ENCODE data around the gene SPSB1.

The SPSB1 gene

GRCh38 chr1:9271861-9272595, 20.7 kb upstream of the SPSB1 start:
- no peak for DNase-seq (ENCODE audit: low spot score)
- no peaks in the 10 kb centered on the region for H3K36me3 ChIP-seq (ENCODE audit: low read depth)
- no peaks in the 10 kb centered on the region for H3K9me3 ChIP-seq (ENCODE audit: severe bottlenecking)
- no peak overlapping the region for H3K4me3 ChIP-seq (ENCODE audit: severe bottlenecking)
- no peak overlapping the region for H3K27ac ChIP-seq (ENCODE audit: poor library complexity, severe bottlenecking)
- H3K4me1 ChIP-seq (ENCODE audit: insufficient read depth, poor library complexity, severe bottlenecking) = peaks cover 19% of the 10 kb centered on the region
- no peak for TF ChIP-seq CTCF (IDR thresholded peaks at IDR 0.05; ENCODE audit: poor library complexity, severe bottlenecking)
- no peaks in the 10 kb centered on the region for H3K27me3 ChIP-seq (ENCODE audit: insufficient read depth, poor library complexity, severe bottlenecking)
- no peak for ATAC-seq (ENCODE audit: low read depth)

DNA sequence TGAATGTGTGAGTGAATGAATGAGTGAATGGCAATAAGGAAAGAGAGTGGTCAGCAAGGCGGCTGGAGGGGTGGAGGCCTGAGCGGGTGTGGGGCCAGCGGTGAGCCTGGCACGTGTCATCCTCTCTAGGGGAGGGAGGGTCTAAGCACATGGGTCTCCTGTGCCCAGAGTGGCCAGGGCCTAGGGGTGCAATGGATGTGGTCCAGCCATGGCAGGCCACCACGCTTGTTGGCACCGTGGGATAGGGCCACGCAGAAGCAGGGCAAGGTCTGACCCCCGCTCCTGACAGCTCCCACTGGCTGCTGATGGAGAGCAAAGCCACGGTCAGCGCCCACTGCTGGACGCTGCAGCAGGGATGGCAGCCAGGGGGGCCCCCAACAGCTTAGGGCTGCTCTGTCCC, 19.5 kb upstream of the SPSB1 start:
- DNase-seq (ENCODE audit: low spot score) (no peak), ATAC-seq (ENCODE audit: low read depth) (no peak)
- Histone ChIP-seq H3K9me3 (ENCODE audit: severe bottlenecking) (no peaks in the 10 kb centered on the region), H3K27ac (ENCODE audit: poor library complexity, severe bottlenecking) (no peak overlapping the region), H3K36me3 (ENCODE audit: low read depth) (no peaks in the 10 kb centered on the region), H3K4me3 (ENCODE audit: severe bottlenecking) (no peak overlapping the region), H3K27me3 (ENCODE audit: insufficient read depth, poor library complexity, severe bottlenecking) (no peaks in the 10 kb centered on the region), H3K4me1 (ENCODE audit: insufficient read depth, poor library complexity, severe bottlenecking) (peaks cover 19% of the 10 kb centered on the region)
- no peak for TF ChIP-seq CTCF (IDR thresholded peaks at IDR 0.05; ENCODE audit: poor library complexity, severe bottlenecking)

- Histone ChIP-seq H3K4me3 (ENCODE audit: severe bottlenecking) (no peak overlapping the region), H3K36me3 (ENCODE audit: low read depth) (no peaks in the 10 kb centered on the region), H3K9me3 (ENCODE audit: severe bottlenecking) (no peaks in the 10 kb centered on the region), H3K27ac (ENCODE audit: poor library complexity, severe bottlenecking) (no peak overlapping the region), H3K27me3 (ENCODE audit: insufficient read depth, poor library complexity, severe bottlenecking) (no peaks in the 10 kb centered on the region), H3K4me1 (ENCODE audit: insufficient read depth, poor library complexity, severe bottlenecking) (peaks cover 22% of the 10 kb centered on the region)
- no peak for ATAC-seq (ENCODE audit: low read depth)
- no peak for TF ChIP-seq CTCF (IDR thresholded peaks at IDR 0.05; ENCODE audit: poor library complexity, severe bottlenecking)
- DNase-seq (ENCODE audit: low spot score) = no peak
These were observed 17.5 kb upstream of the SPSB1 start for GRCh38 chr1:9275161-9275560.

DNA sequence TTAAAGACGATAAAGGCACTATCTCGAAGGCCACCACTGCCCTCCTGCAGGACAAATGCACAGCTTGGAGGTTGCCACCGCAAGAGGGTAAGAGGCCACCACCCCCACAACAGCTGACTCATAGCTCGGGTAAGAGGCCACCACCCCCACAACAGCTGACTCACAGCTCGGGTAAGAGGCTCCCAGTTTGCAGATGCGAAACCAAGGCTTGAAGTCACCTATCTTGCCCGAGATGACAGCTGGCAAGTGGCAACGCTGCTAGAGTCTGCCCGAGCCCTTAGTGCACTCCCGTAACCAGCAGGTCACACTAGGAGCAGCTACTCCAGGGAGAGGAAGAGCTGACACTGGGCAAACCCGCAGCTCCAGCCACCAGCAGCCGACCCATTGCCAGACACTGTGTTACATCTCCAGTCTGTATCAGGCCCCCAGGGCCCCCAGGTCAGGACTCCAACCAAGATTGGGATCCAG, 17.1 kb upstream of the SPSB1 start:
- Histone ChIP-seq H3K27me3 (ENCODE audit: insufficient read depth, poor library complexity, severe bottlenecking) (no peaks in the 10 kb centered on the region), H3K36me3 (ENCODE audit: low read depth) (no peaks in the 10 kb centered on the region), H3K27ac (ENCODE audit: poor library complexity, severe bottlenecking) (no peak overlapping the region), H3K4me3 (ENCODE audit: severe bottlenecking) (no peak overlapping the region), H3K4me1 (ENCODE audit: insufficient read depth, poor library complexity, severe bottlenecking) (peaks cover 20% of the 10 kb centered on the region), H3K9me3 (ENCODE audit: severe bottlenecking) (no peaks in the 10 kb centered on the region)
- no peak for TF ChIP-seq CTCF (IDR thresholded peaks at IDR 0.05; ENCODE audit: poor library complexity, severe bottlenecking)
- peak; percentile 76 for ATAC-seq (ENCODE audit: low read depth)
- no peak for DNase-seq (ENCODE audit: low spot score)

- Histone ChIP-seq H3K4me3 (ENCODE audit: severe bottlenecking) (no peak overlapping the region), H3K36me3 (ENCODE audit: low read depth) (no peaks in the 10 kb centered on the region), H3K9me3 (ENCODE audit: severe bottlenecking) (no peaks in the 10 kb centered on the region), H3K27me3 (ENCODE audit: insufficient read depth, poor library complexity, severe bottlenecking) (no peaks in the 10 kb centered on the region), H3K4me1 (ENCODE audit: insufficient read depth, poor library complexity, severe bottlenecking) (peaks cover 23% of the 10 kb centered on the region), H3K27ac (ENCODE audit: poor library complexity, severe bottlenecking) (no peak overlapping the region)
- DNase-seq (ENCODE audit: low spot score) (no peak), ATAC-seq (ENCODE audit: low read depth) (no peak)
- TF ChIP-seq CTCF (IDR thresholded peaks at IDR 0.05; ENCODE audit: poor library complexity, severe bottlenecking) = no peak
These were observed 14.6 kb upstream of the SPSB1 start for GRCh38 chr1:9278116-9278515.
